HFFc6 (cell line): ENCODE measurements around the gene ZCCHC14. TPM values are rescaled to one million over a fixed set of nuclear protein-coding genes. Genes with fewer than 3 reads are reported as not detected.

Experiments used
- DNase-seq: peaks from one replicate; pipeline ENCODE4 v3.0.0-alpha.2; 2018
- H3K27ac Mint-ChIP-seq: 2 replicates; pipeline ENCODE4 v1.8.0; 2020; ENCODE audit warnings: mild to moderate bottlenecking, mixed read lengths
- H3K27me3 Mint-ChIP-seq: 2 replicates; pipeline ENCODE4 v1.8.0; 2021; ENCODE audit warnings: mild to moderate bottlenecking, moderate library complexity, mixed read lengths; ENCODE audit not compliant: insufficient read depth
- H3K36me3 Mint-ChIP-seq: 2 replicates; pipeline ENCODE4 v1.8.0; 2021; ENCODE audit warnings: low read depth, mixed read lengths
- H3K4me1 Mint-ChIP-seq: 2 replicates; pipeline ENCODE4 v1.8.0; 2020; ENCODE audit warnings: low read depth, mixed read lengths
- H3K4me3 Mint-ChIP-seq: 2 replicates; pipeline ENCODE4 v1.8.0; 2020; ENCODE audit warnings: mild to moderate bottlenecking, moderate library complexity, mixed read lengths
- H3K9me3 Mint-ChIP-seq: 2 replicates; pipeline ENCODE4 v1.8.0; 2020; ENCODE audit warnings: mild to moderate bottlenecking, mixed read lengths
- CTCF ChIP-seq: fragments of 200-600 bp; sonication (generic); IDR thresholded peaks from 2 replicates; pipeline ENCODE4 v1.5.0; 2021; ENCODE audit warnings: antibody characterized with exemption, mild to moderate bottlenecking
- total RNA-seq, 6 experiments: library from RNA; stranded (reverse); fragmentation: NEBNext Ultra II Directional; extraction: Animal tissue kit (Norgen Biotek cat#: 25700); gene quantifications; 2 replicates in 1 of 6; 3 replicates in 5 of 6; pipeline ENCODE4 v1.2.3, GENCODE V29; 2021

ZCCHC14 gene
- total RNA-seq, 6 experiments from 2014 or later: 10.6 to 13.7 (median 13.3) TPM

GRCh38 chr16:87464691-87465300 lies 28.0 kb downstream of the ZCCHC14 start:
- peaks cover 61% of the 10 kb centered on the region for H3K4me1 Mint-ChIP-seq
- no peaks in the 10 kb centered on the region for H3K36me3 Mint-ChIP-seq
- H3K9me3 Mint-ChIP-seq: no peaks in the 10 kb centered on the region
- TF ChIP-seq CTCF: no peak
- peaks cover 3% of the 10 kb centered on the region; the same call in 1 of the 2 replicates for H3K27me3 Mint-ChIP-seq
- peak overlapping the region; percentile 98 for H3K27ac Mint-ChIP-seq
- H3K4me3 Mint-ChIP-seq: peak overlapping the region; percentile 86
- peak; percentile 88 for DNase-seq

- H3K36me3 Mint-ChIP-seq: peaks cover under 1% of the 10 kb centered on the region; the same call in 1 of the 2 replicates
- peak overlapping the region; percentile 86 for H3K4me3 Mint-ChIP-seq
- H3K27ac Mint-ChIP-seq: peak overlapping the region; percentile 98
- H3K27me3 Mint-ChIP-seq: peaks cover 3% of the 10 kb centered on the region
- no peak for TF ChIP-seq CTCF
- H3K9me3 Mint-ChIP-seq: no peaks in the 10 kb centered on the region
- H3K4me1 Mint-ChIP-seq: peaks cover 59% of the 10 kb centered on the region
- peak; percentile 52 for DNase-seq
Measured at GRCh38 chr16:87463722-87464690, 28.8 kb downstream of the ZCCHC14 start.

GRCh38 chr16:87461466-87461991 lies 31.3 kb downstream of the ZCCHC14 start:
- H3K9me3 Mint-ChIP-seq: no peaks in the 10 kb centered on the region
- peaks cover 69% of the 10 kb centered on the region for H3K4me1 Mint-ChIP-seq
- H3K27me3 Mint-ChIP-seq: peaks cover 5% of the 10 kb centered on the region
- no peak overlapping the region for H3K27ac Mint-ChIP-seq
- DNase-seq: no peak
- peaks cover 10% of the 10 kb centered on the region; the same call in 1 of the 2 replicates for H3K36me3 Mint-ChIP-seq
- TF ChIP-seq CTCF: peak; percentile 36; the same call in 1 of the 2 replicates
- H3K4me3 Mint-ChIP-seq: no peak overlapping the region

- H3K36me3 Mint-ChIP-seq: peaks cover 10% of the 10 kb centered on the region; the same call in 1 of the 2 replicates
- no peaks in the 10 kb centered on the region for H3K9me3 Mint-ChIP-seq
- H3K4me1 Mint-ChIP-seq: peaks cover 63% of the 10 kb centered on the region
- no peak overlapping the region for H3K27ac Mint-ChIP-seq
- peaks cover 5% of the 10 kb centered on the region for H3K27me3 Mint-ChIP-seq
- DNase-seq: no peak
- H3K4me3 Mint-ChIP-seq: no peak overlapping the region
- TF ChIP-seq CTCF: no peak
Measured at GRCh38 chr16:87460936-87461335, 31.9 kb downstream of the ZCCHC14 start.

GRCh38 chr16:87459833-87460232 lies 33.0 kb downstream of the ZCCHC14 start:
- no peak overlapping the region for H3K27ac Mint-ChIP-seq
- no peak for DNase-seq
- peaks cover 52% of the 10 kb centered on the region for H3K4me1 Mint-ChIP-seq
- peaks cover 4% of the 10 kb centered on the region for H3K27me3 Mint-ChIP-seq
- H3K4me3 Mint-ChIP-seq: no peak overlapping the region
- no peaks in the 10 kb centered on the region for H3K9me3 Mint-ChIP-seq
- TF ChIP-seq CTCF: no peak
- peaks cover 10% of the 10 kb centered on the region; the same call in 1 of the 2 replicates for H3K36me3 Mint-ChIP-seq
